Astrocyte (in vitro differentiated cells and primary cell): Measurements from ENCODE around the gene COL5A2. TPM values are rescaled to one million over a fixed set of nuclear protein-coding genes. Genes with fewer than 3 reads are reported as not detected.

ENCODE experiments used
- DNase-seq: peaks from one replicate; pipeline ENCODE4 v3.0.0-alpha.2; 2010; ENCODE audit warnings: low read depth
- FAIRE-seq: peaks from 2 replicates; lab custom pipeline; 2011; peaks lifted over from hg19 to GRCh38; lab: Jason Lieb, UNC
- H2AFZ ChIP-seq: 2 replicates; pipeline ENCODE4 v1.6.0; 2012; ENCODE audit warnings: low read depth, low read length, inconsistent platforms
- H3K27ac ChIP-seq: 2 replicates; pipeline ENCODE4 v1.5.1; 2011; ENCODE audit warnings: low read depth, low read length, inconsistent platforms
- H3K27me3 ChIP-seq: 2 replicates; pipeline ENCODE4 v1.6.0; 2011; ENCODE audit warnings: low read length, inconsistent platforms; ENCODE audit not compliant: insufficient read depth
- H3K36me3 ChIP-seq: 2 replicates; pipeline ENCODE4 v1.5.1; 2011; ENCODE audit warnings: low read length, inconsistent platforms; ENCODE audit not compliant: insufficient read depth
- H3K4me1 ChIP-seq: 2 replicates; pipeline ENCODE4 v1.5.1; 2011; ENCODE audit warnings: low read length, inconsistent platforms; ENCODE audit not compliant: insufficient read depth
- H3K4me2 ChIP-seq: 2 replicates; pipeline ENCODE4 v1.6.0; 2012; ENCODE audit warnings: low read length, inconsistent platforms
- H3K4me3 ChIP-seq: 2 replicates; pipeline ENCODE4 v1.5.1; 2011; ENCODE audit warnings: low read depth, mild to moderate bottlenecking, low read length, inconsistent platforms; ENCODE audit not compliant: insufficient read depth
- H3K79me2 ChIP-seq: 2 replicates; pipeline ENCODE4 v1.6.0; 2012; ENCODE audit warnings: mild to moderate bottlenecking, low read length, inconsistent platforms; ENCODE audit not compliant: insufficient read depth
- H3K9ac ChIP-seq: 2 replicates; pipeline ENCODE4 v1.6.0; 2012; ENCODE audit warnings: mild to moderate bottlenecking, low read length, inconsistent platforms
- H3K9me3 ChIP-seq: 2 replicates; pipeline ENCODE4 v1.5.1; 2012; ENCODE audit warnings: low read depth, mild to moderate bottlenecking, low read length, inconsistent platforms; ENCODE audit not compliant: insufficient read depth
- H4K20me1 ChIP-seq: 2 replicates; pipeline ENCODE4 v1.6.0; 2012; ENCODE audit warnings: low read length, inconsistent platforms; ENCODE audit not compliant: insufficient read depth
- H3K27ac Mint-ChIP-seq: one replicate; pipeline ENCODE4 v1.8.0; 2021; ENCODE audit warnings: mild to moderate bottlenecking, mixed read lengths; ENCODE audit not compliant: unreplicated experiment
- H3K27me3 Mint-ChIP-seq: one replicate; pipeline ENCODE4 v1.8.0; 2021; ENCODE audit warnings: low read depth, mixed read lengths; ENCODE audit not compliant: unreplicated experiment
- H3K36me3 Mint-ChIP-seq: one replicate; pipeline ENCODE4 v1.8.0; 2021; ENCODE audit warnings: low read depth, mixed read lengths; ENCODE audit not compliant: unreplicated experiment
- H3K4me1 Mint-ChIP-seq: one replicate; pipeline ENCODE4 v1.8.0; 2021; ENCODE audit warnings: low read depth, mixed read lengths; ENCODE audit not compliant: unreplicated experiment
- H3K4me3 Mint-ChIP-seq: one replicate; pipeline ENCODE4 v1.8.0; 2021; ENCODE audit warnings: mild to moderate bottlenecking, moderate library complexity, mixed read lengths; ENCODE audit not compliant: unreplicated experiment
- H3K9me3 Mint-ChIP-seq: one replicate; pipeline ENCODE4 v1.8.0; 2021; ENCODE audit warnings: mild to moderate bottlenecking, mixed read lengths; ENCODE audit not compliant: unreplicated experiment
- EZH2 ChIP-seq: IDR thresholded peaks from 2 replicates; pipeline ENCODE4 v1.6.1; 2012; ENCODE audit warnings: mild to moderate bottlenecking, low read length, inconsistent platforms; ENCODE audit not compliant: insufficient read depth
- total RNA-seq: library from RNA; stranded (reverse); gene quantifications from 2 replicates; pipeline ENCODE4 v1.2.1, GENCODE V29; 2021
- TF ChIP-seq, protein P1 (sequence below): IDR thresholded peaks from 2 replicates; pipeline ENCODE4 v1.5.1; 2011; ENCODE audit warnings: low read depth, mild to moderate bottlenecking, inconsistent platforms, low read length, moderate library complexity; ENCODE audit not compliant: insufficient read depth

COL5A2 gene
- total RNA-seq, 1 donor from 2014 or later = 429 TPM

- peak overlapping the region; percentile 63 for H3K9ac ChIP-seq
- no peaks in the 10 kb centered on the region for H3K9me3 ChIP-seq
- TF ChIP-seq, protein P1, sequence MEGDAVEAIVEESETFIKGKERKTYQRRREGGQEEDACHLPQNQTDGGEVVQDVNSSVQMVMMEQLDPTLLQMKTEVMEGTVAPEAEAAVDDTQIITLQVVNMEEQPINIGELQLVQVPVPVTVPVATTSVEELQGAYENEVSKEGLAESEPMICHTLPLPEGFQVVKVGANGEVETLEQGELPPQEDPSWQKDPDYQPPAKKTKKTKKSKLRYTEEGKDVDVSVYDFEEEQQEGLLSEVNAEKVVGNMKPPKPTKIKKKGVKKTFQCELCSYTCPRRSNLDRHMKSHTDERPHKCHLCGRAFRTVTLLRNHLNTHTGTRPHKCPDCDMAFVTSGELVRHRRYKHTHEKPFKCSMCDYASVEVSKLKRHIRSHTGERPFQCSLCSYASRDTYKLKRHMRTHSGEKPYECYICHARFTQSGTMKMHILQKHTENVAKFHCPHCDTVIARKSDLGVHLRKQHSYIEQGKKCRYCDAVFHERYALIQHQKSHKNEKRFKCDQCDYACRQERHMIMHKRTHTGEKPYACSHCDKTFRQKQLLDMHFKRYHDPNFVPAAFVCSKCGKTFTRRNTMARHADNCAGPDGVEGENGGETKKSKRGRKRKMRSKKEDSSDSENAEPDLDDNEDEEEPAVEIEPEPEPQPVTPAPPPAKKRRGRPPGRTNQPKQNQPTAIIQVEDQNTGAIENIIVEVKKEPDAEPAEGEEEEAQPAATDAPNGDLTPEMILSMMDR = no peak
- TF ChIP-seq EZH2 = no peak
- peaks cover 88% of the 10 kb centered on the region for H3K79me2 ChIP-seq
- H4K20me1 ChIP-seq = peaks cover 6% of the 10 kb centered on the region
- Mint-ChIP-seq H3K9me3 (no peaks in the 10 kb centered on the region), H3K36me3 (no peaks in the 10 kb centered on the region), H3K4me3 (no peak overlapping the region), H3K4me1 (peaks cover 52% of the 10 kb centered on the region), H3K27me3 (no peaks in the 10 kb centered on the region), H3K27ac (peak overlapping the region; percentile 69)
- no peak overlapping the region for H3K4me3 ChIP-seq
- no peaks in the 10 kb centered on the region for H3K27me3 ChIP-seq
- peaks cover 8% of the 10 kb centered on the region for H3K36me3 ChIP-seq
- peak; percentile 64 for FAIRE-seq
- H3K27ac ChIP-seq = peak overlapping the region; percentile 73
- H2AFZ ChIP-seq = no peak overlapping the region
- H3K4me1 ChIP-seq = peaks cover 17% of the 10 kb centered on the region
- peak; percentile 67 for DNase-seq
- H3K4me2 ChIP-seq = peak overlapping the region; percentile 47
Observed at GRCh38 chr2:189113963-189114362, 65.6 kb downstream of the COL5A2 start.

GRCh38 chr2:189111063-189111715 lies 68.4 kb downstream of the COL5A2 start:
- Histone ChIP-seq H3K27me3 (no peaks in the 10 kb centered on the region), H4K20me1 (peaks cover 6% of the 10 kb centered on the region), H3K9ac (no peak overlapping the region), H3K36me3 (peaks cover 11% of the 10 kb centered on the region), H3K4me1 (peaks cover 19% of the 10 kb centered on the region), H3K27ac (no peak overlapping the region), H3K4me2 (no peak overlapping the region), H3K4me3 (no peak overlapping the region), H3K79me2 (peaks cover 62% of the 10 kb centered on the region), H2AFZ (no peak overlapping the region), H3K9me3 (no peaks in the 10 kb centered on the region)
- TF ChIP-seq EZH2 = no peak
- TF ChIP-seq, protein P1 = no peak
- FAIRE-seq (no peak), DNase-seq (no peak)
- Mint-ChIP-seq H3K4me1 (peaks cover 34% of the 10 kb centered on the region), H3K27ac (no peak overlapping the region), H3K27me3 (no peaks in the 10 kb centered on the region), H3K36me3 (no peaks in the 10 kb centered on the region), H3K9me3 (no peaks in the 10 kb centered on the region), H3K4me3 (no peak overlapping the region)

GRCh38 chr2:189109921-189110397 lies 69.6 kb downstream of the COL5A2 start:
- peaks cover 25% of the 10 kb centered on the region for H3K4me1 Mint-ChIP-seq

More at GRCh38 chr2:189109921-189110397, 69.6 kb downstream of the COL5A2 start:
- Histone ChIP-seq H3K9ac (no peak overlapping the region), H3K9me3 (no peaks in the 10 kb centered on the region), H2AFZ (no peak overlapping the region), H3K4me1 (peaks cover 11% of the 10 kb centered on the region), H3K4me2 (no peak overlapping the region), H3K27me3 (no peaks in the 10 kb centered on the region), H3K79me2 (peaks cover 50% of the 10 kb centered on the region), H4K20me1 (no peaks in the 10 kb centered on the region), H3K27ac (peak overlapping the region; percentile 7), H3K36me3 (peaks cover 15% of the 10 kb centered on the region), H3K4me3 (no peak overlapping the region)
- FAIRE-seq (no peak), DNase-seq (peak; percentile 95)
- TF ChIP-seq, protein P1 = no peak
- no peak for TF ChIP-seq EZH2
- Mint-ChIP-seq H3K4me3 (no peak overlapping the region), H3K27ac (no peak overlapping the region), H3K9me3 (no peaks in the 10 kb centered on the region), H3K27me3 (no peaks in the 10 kb centered on the region), H3K36me3 (no peaks in the 10 kb centered on the region)
